K562 (cell line): ENCODE results near the gene ARHGAP18. TPM values are rescaled to one million over a fixed set of nuclear protein-coding genes. Genes with fewer than 3 reads are reported as not detected.

ENCODE experiments used
- ATAC-seq: fragments of 200-7000 bp; cut with Tn5 transposase; 3 replicates; pipeline ENCODE4 v1.9.1; 2020; ENCODE audit warnings: moderate library complexity
- BruUV-seq: library from RNA; stranded (reverse); fragments of 400-500 nt; replicated peaks from 2 replicates; lab custom pipeline; 2021; lab: Mats Ljungman, UMichigan
- CTCF ChIA-PET: fragments of 300-600 bp; formaldehyde crosslinking; extraction: SDS; loops from one replicate; lab custom pipeline; 2021; ENCODE audit warnings: low intra/inter-chr PET ratio; lab: Yijun Ruan, JAX
- POLR2A ChIA-PET: fragments of 300-600, 350-650 bp; sonication (Branson Sonifier 250); formaldehyde crosslinking; extraction: SDS; loops from one replicate; lab custom pipeline; 2021; ENCODE audit warnings: antibody characterized with exemption, inconsistent platforms; lab: Yijun Ruan, JAX
- DNase-seq, 4 experiments: peaks; one replicate each; pipeline versions ENCODE4 v3.0.0 to v3.0.0-alpha.2; 2011 to 2018; ENCODE audit warnings: low spot score in 3 of 4, mixed read lengths in 3 of 4; ENCODE audit errors: extremely low read depth in 1 of 4
- FAIRE-seq: peaks from 2 replicates; lab custom pipeline; 2011; peaks lifted over from hg19 to GRCh38; lab: Jason Lieb, UNC
- H2AFZ ChIP-seq: 2 replicates; pipeline ENCODE4 v1.6.0; 2011; ENCODE audit warnings: low read depth, low read length, control low read depth, inconsistent platforms
- H3K27ac ChIP-seq: fragments of 200-600 bp; 3 replicates; pipeline ENCODE4 v1.8.0; 2011; ENCODE audit warnings: low read depth, mild to moderate bottlenecking, control low read depth, inconsistent platforms, low read length, moderate library complexity, mixed read lengths; ENCODE audit errors: extremely low read depth
- H3K27me3 ChIP-seq, 2 experiments: fragments of 300-600 bp in 1 of 2; 2 replicates in 1 of 2; 3 replicates in 1 of 2; pipeline versions ENCODE4 v1.6.0 to v1.8.0; 2011; ENCODE audit warnings: inconsistent platforms in 2 of 2, low read length in 2 of 2, mild to moderate bottlenecking in 1 of 2, mixed read lengths in 1 of 2, moderate library complexity in 1 of 2; ENCODE audit not compliant: control insufficient read depth in 2 of 2, insufficient read depth in 2 of 2
- H3K36me3 ChIP-seq: fragments of 300-600 bp; 3 replicates; pipeline ENCODE4 v1.8.0; 2011; ENCODE audit warnings: mild to moderate bottlenecking, low read length, inconsistent platforms; ENCODE audit not compliant: control insufficient read depth, insufficient read depth
- H3K4me1 ChIP-seq, 2 experiments: fragments of 200-600 bp in 1 of 2; replicated peaks in 1 of 2; 2 replicates in 1 of 2; 3 replicates in 1 of 2; pipeline versions ENCODE4 v1.5.1 to v1.8.0; 2011; ENCODE audit warnings: inconsistent platforms in 2 of 2, low read length in 2 of 2, mild to moderate bottlenecking in 1 of 2, mixed read lengths in 1 of 2, moderate library complexity in 1 of 2; ENCODE audit not compliant: control insufficient read depth in 2 of 2, insufficient read depth in 2 of 2
- H3K4me2 ChIP-seq: 2 replicates; pipeline ENCODE4 v1.6.1; 2011; ENCODE audit warnings: low read length, control low read depth, inconsistent platforms, mixed read lengths; ENCODE audit not compliant: insufficient read depth
- H3K4me3 ChIP-seq: fragments of 200-600 bp; sonication (generic), shearing (Covaris generic); 2 replicates; pipeline ENCODE4 v1.5.1; 2016; ENCODE audit warnings: control low read depth, inconsistent platforms
- H3K79me2 ChIP-seq: fragments of 200-600 bp; 3 replicates; pipeline ENCODE4 v1.8.0; 2011; ENCODE audit warnings: low read length, inconsistent platforms; ENCODE audit not compliant: control insufficient read depth, insufficient read depth
- H3K9ac ChIP-seq, 2 experiments: 2 replicates each; pipeline versions ENCODE4 v1.6.0 to v1.6.1; 2011; ENCODE audit warnings: low read depth in 2 of 2, low read length in 2 of 2, control low read depth in 1 of 2, inconsistent platforms in 1 of 2, mild to moderate bottlenecking in 1 of 2, mixed read lengths in 1 of 2; ENCODE audit not compliant: insufficient read depth in 1 of 2
- H3K9me1 ChIP-seq: one replicate; pipeline ENCODE4 v1.6.0; 2011; ENCODE audit warnings: inconsistent platforms, mild to moderate bottlenecking, low read length, moderate library complexity; ENCODE audit not compliant: control insufficient read depth, insufficient read depth
- H3K9me3 ChIP-seq: replicated peaks from 2 replicates; pipeline ENCODE4 v1.5.1; 2011; ENCODE audit warnings: low read depth, low read length, inconsistent platforms; ENCODE audit not compliant: control insufficient read depth, insufficient read depth
- H4K20me1 ChIP-seq: replicated peaks from 2 replicates; pipeline ENCODE4 v1.6.1; 2011; ENCODE audit warnings: low read length, inconsistent platforms, mixed read lengths; ENCODE audit not compliant: control insufficient read depth, insufficient read depth
- ATF6 ChIP-seq: sonication (generic); formaldehyde crosslinking; IDR thresholded peaks from 2 replicates; pipeline ENCODE4 v1.4.0; 2020; ENCODE audit warnings: mild to moderate bottlenecking, missing genetic modification reagents
- CSDE1 ChIP-seq, 2 experiments: fragments of 450-650 bp; IDR thresholded peaks; 2 replicates each; pipeline ENCODE4 v1.6.1; 2016; ENCODE audit warnings: mild to moderate bottlenecking in 1 of 2
- LEF1 ChIP-seq: fragments of 450-650 bp; IDR thresholded peaks from 2 replicates; pipeline ENCODE4 v1.6.1; 2016; ENCODE audit warnings: mild to moderate bottlenecking
- NFE2L1 ChIP-seq: fragments of 450-650 bp; IDR thresholded peaks from 2 replicates; pipeline ENCODE4 v1.6.1; 2016; ENCODE audit warnings: missing genetic modification characterization, low read depth, mild to moderate bottlenecking, missing compliant biosample characterization, moderate library complexity, borderline replicate concordance
- ZMIZ1 ChIP-seq, 2 experiments: fragments of 150-350 bp in 1 of 2; IDR thresholded peaks; 2 replicates each; pipeline ENCODE4 v1.6.1; 2012 to 2016; ENCODE audit warnings: low read depth in 2 of 2, low read length in 2 of 2, mild to moderate bottlenecking in 1 of 2, moderate library complexity in 1 of 2
- ZZZ3 ChIP-seq: fragments of 450-650 bp; IDR thresholded peaks from 2 replicates; pipeline ENCODE4 v1.6.1; 2016; ENCODE audit warnings: antibody characterized with exemption, mild to moderate bottlenecking, moderate library complexity
- WGBS: fragments of 100-300 bp; shearing (Covaris generic); methylation state at CpG from one replicate; pipeline ENCODE4 v1.1.6; 2016; ENCODE audit warnings: low coverage, mixed read lengths; ENCODE audit not compliant: insufficient coverage; ENCODE audit errors: missing lambda C conversion rate; 5-methylcytosine and 5-hydroxymethylcytosine counted together
- in situ Hi-C: fragments of 300-500 bp; cut with MboI; formaldehyde crosslinking; loops from 4 replicates; pipeline ENCODE4 v1.15.0; 2018; ENCODE audit warnings: inconsistent platforms, mixed read lengths
- intact Hi-C: fragments of 100-400 bp; cut with micrococcal nuclease; formaldehyde crosslinking; loops from 2 replicates; pipeline ENCODE4 v1.14.2; 2022
- polyA plus RNA-seq, 8 experiments: library from polyadenylated mRNA; depleted of rRNA in 4 of 8; stranded (reverse) in 5 of 8; unstranded in 3 of 8; fragments of >200 nt; fragmentation: Nextera tagmentation in 2 of 8; fragmentation: Illumina TruSeq in 1 of 8; extraction: Ambion mirVana in 2 of 8; extraction: Trizol in 1 of 8; gene quantifications; 2 replicates each; pipeline versions ENCODE4 v1.2.1 to v1.2.3, GENCODE V29; 2011 to 2014; ENCODE audit warnings: inconsistent platforms in 1 of 8, missing spikeins in 1 of 8
- total RNA-seq, 7 experiments: library from RNA; depleted of rRNA in 6 of 7; stranded (reverse); fragments of >200 nt in 6 of 7; fragmentation: Illumina TruSeq in 2 of 7; extraction: Trizol in 2 of 7; gene quantifications; 2 replicates each; pipeline versions ENCODE4 v1.2.1 to v1.2.3, GENCODE V29; 2011 to 2021; ENCODE audit warnings: low replicate concordance in 1 of 7
- TF ChIP-seq, protein P1 (sequence below), 2 experiments: fragments of 450-650 bp in 1 of 2; IDR thresholded peaks; 2 replicates each; pipeline ENCODE4 v1.6.1; 2011 to 2017; ENCODE audit warnings: low read depth in 2 of 2, antibody characterized with exemption in 1 of 2, borderline replicate concordance in 1 of 2, low read length in 1 of 2, mild to moderate bottlenecking in 1 of 2, mixed read lengths in 1 of 2; ENCODE audit not compliant: control insufficient read depth in 1 of 2
- TF ChIP-seq, protein P2 (sequence below): fragments of 250-450 bp; sonication (Bioruptor Pico); IDR thresholded peaks from 2 replicates; pipeline ENCODE4 v1.5.0; 2022; ENCODE audit warnings: mild to moderate bottlenecking
- TF ChIP-seq, protein P3 (sequence below): sonication (generic); formaldehyde crosslinking; IDR thresholded peaks from 2 replicates; pipeline ENCODE4 v1.8.0; 2022; ENCODE audit warnings: missing genetic modification reagents, mild to moderate bottlenecking, borderline replicate concordance

ARHGAP18 gene
- total and polyA plus RNA-seq, 9 of the 15 experiments (the other 6 are each of a cell fraction or from before 2014, with no cell fraction given): 13.3 to 29.7 (median 21.1) TPM

DNA sequence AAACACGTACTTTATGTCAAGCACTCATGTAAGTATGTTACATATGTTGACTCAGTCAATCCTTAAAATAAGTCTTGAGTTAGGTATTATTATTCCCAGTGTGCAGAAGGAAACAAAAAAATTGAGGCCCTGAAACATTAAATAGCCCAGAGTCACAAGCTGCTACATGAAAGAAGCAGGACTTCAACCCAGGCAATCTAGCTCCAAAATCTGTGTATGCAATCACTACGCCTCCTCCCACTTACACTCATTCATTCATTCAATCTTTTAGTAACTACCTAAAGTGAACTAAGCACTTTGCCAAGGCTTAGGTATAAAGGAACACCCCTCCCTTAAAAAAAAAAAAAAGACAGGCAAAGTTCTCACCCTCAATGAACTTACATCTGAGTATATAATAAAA, 9.3 kb downstream of the ARHGAP18 start:
- no TSS peak for BruUV-seq
- no peak for ATAC-seq
- no peak for FAIRE-seq
- Histone ChIP-seq H3K36me3 (peaks cover 11% of the 10 kb centered on the region; the same call in 2 of the 3 replicates), H3K4me1 (peaks cover 3 to 51% of the 10 kb centered on the region in 2 experiments; a peak in 4 of 5 replicates), H3K27me3 (no peaks in the 10 kb centered on the region), H3K9me3 (no peaks in the 10 kb centered on the region), H3K9ac (no peak overlapping the region), H3K27ac (no peak overlapping the region), H4K20me1 (no peaks in the 10 kb centered on the region), H2AFZ (no peak overlapping the region), H3K79me2 (peaks cover 97% of the 10 kb centered on the region), H3K4me3 (no peak overlapping the region), H3K9me1 (no peaks in the 10 kb centered on the region), H3K4me2 (no peak overlapping the region)
- CTCF ChIA-PET: no interaction called here
- in situ Hi-C loops: no loop called here
- WGBS: 85% methylated on average over 2 of the region's 2 CpGs
- POLR2A ChIA-PET: interaction anchor here (1.6 to 2.0 kb wide), 2 partner anchors 9 to 17 kb away, joined by 5 to 11 read pairs; partner anchors contain the start of gene ARHGAP18
- no peak for DNase-seq
- intact Hi-C loops: no loop called here
- TF ChIP-seq NFE2L1 (tag) (no peak), ZMIZ1 (IDR thresholded peaks at IDR 0.05; ENCODE audit: low read depth in 2 of 2, low read length in 2 of 2) (no peak), CSDE1 (IDR thresholded peaks at IDR 0.05) (no peak), ZZZ3 (no peak), LEF1 (no peak), ATF6 (CRISPR knock-in tag) (no peak)
- TF ChIP-seq, protein P1, sequence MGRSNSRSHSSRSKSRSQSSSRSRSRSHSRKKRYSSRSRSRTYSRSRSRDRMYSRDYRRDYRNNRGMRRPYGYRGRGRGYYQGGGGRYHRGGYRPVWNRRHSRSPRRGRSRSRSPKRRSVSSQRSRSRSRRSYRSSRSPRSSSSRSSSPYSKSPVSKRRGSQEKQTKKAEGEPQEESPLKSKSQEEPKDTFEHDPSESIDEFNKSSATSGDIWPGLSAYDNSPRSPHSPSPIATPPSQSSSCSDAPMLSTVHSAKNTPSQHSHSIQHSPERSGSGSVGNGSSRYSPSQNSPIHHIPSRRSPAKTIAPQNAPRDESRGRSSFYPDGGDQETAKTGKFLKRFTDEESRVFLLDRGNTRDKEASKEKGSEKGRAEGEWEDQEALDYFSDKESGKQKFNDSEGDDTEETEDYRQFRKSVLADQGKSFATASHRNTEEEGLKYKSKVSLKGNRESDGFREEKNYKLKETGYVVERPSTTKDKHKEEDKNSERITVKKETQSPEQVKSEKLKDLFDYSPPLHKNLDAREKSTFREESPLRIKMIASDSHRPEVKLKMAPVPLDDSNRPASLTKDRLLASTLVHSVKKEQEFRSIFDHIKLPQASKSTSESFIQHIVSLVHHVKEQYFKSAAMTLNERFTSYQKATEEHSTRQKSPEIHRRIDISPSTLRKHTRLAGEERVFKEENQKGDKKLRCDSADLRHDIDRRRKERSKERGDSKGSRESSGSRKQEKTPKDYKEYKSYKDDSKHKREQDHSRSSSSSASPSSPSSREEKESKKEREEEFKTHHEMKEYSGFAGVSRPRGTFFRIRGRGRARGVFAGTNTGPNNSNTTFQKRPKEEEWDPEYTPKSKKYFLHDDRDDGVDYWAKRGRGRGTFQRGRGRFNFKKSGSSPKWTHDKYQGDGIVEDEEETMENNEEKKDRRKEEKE (IDR thresholded peaks at IDR 0.05; ENCODE audit: borderline replicate concordance in 1 of 2, control insufficient read depth in 1 of 2, low read depth in 2 of 2, low read length in 1 of 2): no peak
- TF ChIP-seq, protein P2, sequence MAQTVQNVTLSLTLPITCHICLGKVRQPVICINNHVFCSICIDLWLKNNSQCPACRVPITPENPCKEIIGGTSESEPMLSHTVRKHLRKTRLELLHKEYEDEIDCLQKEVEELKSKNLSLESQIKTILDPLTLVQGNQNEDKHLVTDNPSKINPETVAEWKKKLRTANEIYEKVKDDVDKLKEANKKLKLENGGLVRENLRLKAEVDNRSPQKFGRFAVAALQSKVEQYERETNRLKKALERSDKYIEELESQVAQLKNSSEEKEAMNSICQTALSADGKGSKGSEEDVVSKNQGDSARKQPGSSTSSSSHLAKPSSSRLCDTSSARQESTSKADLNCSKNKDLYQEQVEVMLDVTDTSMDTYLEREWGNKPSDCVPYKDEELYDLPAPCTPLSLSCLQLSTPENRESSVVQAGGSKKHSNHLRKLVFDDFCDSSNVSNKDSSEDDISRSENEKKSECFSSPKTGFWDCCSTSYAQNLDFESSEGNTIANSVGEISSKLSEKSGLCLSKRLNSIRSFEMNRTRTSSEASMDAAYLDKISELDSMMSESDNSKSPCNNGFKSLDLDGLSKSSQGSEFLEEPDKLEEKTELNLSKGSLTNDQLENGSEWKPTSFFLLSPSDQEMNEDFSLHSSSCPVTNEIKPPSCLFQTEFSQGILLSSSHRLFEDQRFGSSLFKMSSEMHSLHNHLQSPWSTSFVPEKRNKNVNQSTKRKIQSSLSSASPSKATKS (CRISPR knock-in tag): no peak
- TF ChIP-seq, protein P3, sequence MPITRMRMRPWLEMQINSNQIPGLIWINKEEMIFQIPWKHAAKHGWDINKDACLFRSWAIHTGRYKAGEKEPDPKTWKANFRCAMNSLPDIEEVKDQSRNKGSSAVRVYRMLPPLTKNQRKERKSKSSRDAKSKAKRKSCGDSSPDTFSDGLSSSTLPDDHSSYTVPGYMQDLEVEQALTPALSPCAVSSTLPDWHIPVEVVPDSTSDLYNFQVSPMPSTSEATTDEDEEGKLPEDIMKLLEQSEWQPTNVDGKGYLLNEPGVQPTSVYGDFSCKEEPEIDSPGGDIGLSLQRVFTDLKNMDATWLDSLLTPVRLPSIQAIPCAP: no peak
